Erythroblast (primary cell): ENCODE data around the gene RNF103.

Experiments used
- GATA1 ChIP-seq: IDR thresholded peaks from 2 replicates; pipeline ENCODE4 v1.6.1; 2011; ENCODE audit warnings: low read depth, mild to moderate bottlenecking, control low read depth, low read length, moderate library complexity
- POLR2A ChIP-seq: IDR thresholded peaks from 2 replicates; pipeline ENCODE4 v1.6.1; 2011; ENCODE audit warnings: mild to moderate bottlenecking, low read length

DNA sequence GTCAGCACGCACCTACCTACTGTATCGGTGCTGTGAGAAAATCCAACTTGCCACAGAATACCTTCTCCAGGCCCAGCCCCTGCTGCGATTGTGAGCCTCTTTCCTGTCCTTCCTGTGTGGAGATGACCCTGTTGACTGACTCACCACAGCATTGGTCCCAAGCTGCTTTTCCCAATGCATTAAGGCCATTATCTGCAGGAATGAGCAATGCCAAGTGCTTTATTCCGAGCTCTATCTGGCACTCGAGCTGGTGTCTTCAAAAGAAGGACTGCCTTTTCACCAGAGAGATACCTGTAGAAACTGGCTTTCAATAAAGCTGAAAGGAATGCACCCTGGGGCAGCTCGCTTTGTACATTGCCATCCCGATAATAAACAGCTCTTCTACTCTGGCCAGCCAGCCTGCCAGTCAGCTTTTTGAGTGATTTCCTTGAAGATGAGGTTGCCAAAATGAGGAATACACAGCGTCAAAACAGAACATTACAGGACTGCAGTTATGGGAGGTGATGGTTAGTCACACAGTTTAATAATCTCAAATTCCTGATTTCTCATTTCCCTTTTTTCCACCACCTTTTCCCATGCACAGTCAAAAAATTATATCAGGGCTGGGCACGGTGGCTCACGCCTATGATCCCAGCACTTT is 8.3 kb upstream of the RNF103 start:
- TF ChIP-seq POLR2A (no peak), GATA1 (no peak)
